HepG2 (cell line): ENCODE data around the gene PMS1. TPM values are rescaled to one million over a fixed set of nuclear protein-coding genes. Genes with fewer than 3 reads are reported as not detected.
A peak's percentile ranks its signal among the peaks of the same experiment; 100 is the strongest.

Source experiments
- ATAC-seq: fragments of 200-7000 bp; cut with Tn5 transposase; 3 replicates; pipeline ENCODE4 v1.9.1; 2020; ENCODE audit warnings: mild to moderate bottlenecking, moderate library complexity
- BruUV-seq: library from RNA; stranded (reverse); fragments of 400-500 nt; replicated peaks from 2 replicates; lab custom pipeline; 2021; lab: Mats Ljungman, UMichigan
- CTCF ChIA-PET: fragments of 300-600 bp; formaldehyde crosslinking; extraction: SDS; loops from one replicate; lab custom pipeline; 2021; ENCODE audit warnings: low total read pairs, inconsistent platforms, low intra/inter-chr PET ratio; lab: Yijun Ruan, JAX
- POLR2A ChIA-PET: fragments of 350-600 bp; sonication (Branson Sonifier 250); formaldehyde crosslinking; loops from one replicate; lab custom pipeline; 2020; ENCODE audit warnings: antibody characterized with exemption, inconsistent platforms; lab: Yijun Ruan, JAX
- DNase-seq: peaks from one replicate; pipeline ENCODE4 v3.0.0-alpha.2; 2015; ENCODE audit warnings: low spot score
- FAIRE-seq: peaks from 3 replicates; lab custom pipeline; 2011; peaks lifted over from hg19 to GRCh38; lab: Jason Lieb, UNC
- H2AFZ ChIP-seq: one replicate; pipeline ENCODE4 v1.6.1; 2011; ENCODE audit warnings: low read length, inconsistent platforms
- H3K27ac ChIP-seq: fragments of 300-600 bp; 3 replicates; pipeline ENCODE4 v1.8.0; 2011; ENCODE audit warnings: mixed run types, mild to moderate bottlenecking, mixed read lengths, low read length, inconsistent platforms; ENCODE audit not compliant: insufficient read depth; ENCODE audit errors: extremely low read length
- H3K27me3 ChIP-seq, 2 experiments: fragments of 200-600 bp in 1 of 2; 2 replicates in 1 of 2; 3 replicates in 1 of 2; pipeline versions ENCODE4 v1.6.0 to v1.8.0; 2011; ENCODE audit warnings: low read length in 2 of 2, mild to moderate bottlenecking in 2 of 2, moderate library complexity in 2 of 2, inconsistent platforms in 1 of 2; ENCODE audit not compliant: insufficient read depth in 2 of 2, control insufficient read depth in 1 of 2
- H3K36me3 ChIP-seq, 2 experiments: fragments of 200-600 bp in 1 of 2; replicated peaks in 1 of 2; 2 replicates in 1 of 2; 3 replicates in 1 of 2; pipeline versions ENCODE4 v1.5.1 to v1.8.0; 2011; ENCODE audit warnings: low read length in 2 of 2, inconsistent platforms in 1 of 2; ENCODE audit not compliant: insufficient read depth in 2 of 2, control insufficient read depth in 1 of 2
- H3K4me1 ChIP-seq: 2 replicates; pipeline ENCODE4 v1.5.1; 2012; ENCODE audit warnings: low read length, inconsistent platforms; ENCODE audit not compliant: insufficient read depth
- H3K4me2 ChIP-seq: 2 replicates; pipeline ENCODE4 v1.6.0; 2011; ENCODE audit warnings: low read depth, low read length, inconsistent platforms
- H3K4me3 ChIP-seq, 3 experiments: fragments of 200-600 bp in 1 of 3; sonication (generic), shearing (Covaris generic) in 1 of 3; replicated peaks in 1 of 3; 2 replicates each; pipeline ENCODE4 v1.5.1; 2011 to 2016; ENCODE audit warnings: low read length in 3 of 3, inconsistent platforms in 2 of 3, low read depth in 2 of 3, mild to moderate bottlenecking in 2 of 3, control low read depth in 1 of 3, mixed read lengths in 1 of 3; ENCODE audit not compliant: insufficient read depth in 1 of 3
- H3K79me2 ChIP-seq: one replicate; pipeline ENCODE4 v1.6.1; 2011; ENCODE audit warnings: low read length, inconsistent platforms; ENCODE audit not compliant: insufficient read depth
- H3K9ac ChIP-seq: 2 replicates; pipeline ENCODE4 v1.6.0; 2011; ENCODE audit warnings: mild to moderate bottlenecking, low read depth, low read length, inconsistent platforms; ENCODE audit not compliant: insufficient read depth
- H3K9me3 ChIP-seq: 2 replicates; pipeline ENCODE4 v1.5.1; 2012; ENCODE audit warnings: mild to moderate bottlenecking, low read length
- H4K20me1 ChIP-seq: 2 replicates; pipeline ENCODE4 v1.6.0; 2011; ENCODE audit warnings: inconsistent platforms, mild to moderate bottlenecking, low read length, moderate library complexity; ENCODE audit not compliant: insufficient read depth
- AGO2 ChIP-seq: fragments of 200-400 bp; formaldehyde crosslinking; optimal IDR thresholded peaks from 2 replicates; pipeline ENCODE3; 2017; ENCODE audit warnings: mild to moderate bottlenecking, low read depth, low read length, moderate library complexity
- ATM ChIP-seq: fragments of 450-650 bp; IDR thresholded peaks from 2 replicates; pipeline ENCODE4 v1.7.1; 2017; ENCODE audit warnings: mild to moderate bottlenecking, borderline replicate concordance
- CCAR2 ChIP-seq: fragments of 200-400 bp; formaldehyde crosslinking; optimal IDR thresholded peaks from 2 replicates; pipeline ENCODE3; 2018; ENCODE audit warnings: low read depth, mild to moderate bottlenecking, low read length, moderate library complexity
- DNMT1 ChIP-seq: sonication (generic); formaldehyde crosslinking; IDR thresholded peaks from 2 replicates; pipeline ENCODE4 v1.5.1; 2020; ENCODE audit warnings: mild to moderate bottlenecking, missing genetic modification reagents
- KAT2B ChIP-seq: fragments of 150-350 bp; IDR thresholded peaks from 2 replicates; pipeline ENCODE4 v1.6.1; 2014; ENCODE audit warnings: low read depth, low read length, borderline replicate concordance
- NAIF1 ChIP-seq: sonication (generic); formaldehyde crosslinking; IDR thresholded peaks from 2 replicates; pipeline ENCODE4 v1.5.0; 2020; ENCODE audit warnings: mild to moderate bottlenecking, missing genetic modification reagents, borderline replicate concordance
- NR2F2 ChIP-seq: IDR thresholded peaks from 2 replicates; pipeline ENCODE4 v1.6.1; 2012; ENCODE audit warnings: low read depth, inconsistent platforms, borderline replicate concordance
- PHF8 ChIP-seq: sonication (generic); formaldehyde crosslinking; IDR thresholded peaks from 2 replicates; pipeline ENCODE4 v1.5.0; 2020; ENCODE audit warnings: missing genetic modification reagents
- PLRG1 ChIP-seq: fragments of 450-650 bp; conservative IDR thresholded peaks from 2 replicates; pipeline ENCODE4 v1.6.1; 2016
- RARG ChIP-seq: sonication (generic); formaldehyde crosslinking; IDR thresholded peaks from 2 replicates; pipeline ENCODE4 v1.4.0; 2020; ENCODE audit warnings: low read depth, mild to moderate bottlenecking, missing genetic modification reagents
- TP53 ChIP-seq: sonication (generic); formaldehyde crosslinking; conservative IDR thresholded peaks from 2 replicates; pipeline ENCODE4 v1.4.0; 2020; ENCODE audit warnings: missing genetic modification reagents
- ZFP1 ChIP-seq: IDR thresholded peaks from 2 replicates; pipeline ENCODE4 v1.6.1; 2016
- ZNF17 ChIP-seq: sonication (generic); formaldehyde crosslinking; IDR thresholded peaks from 2 replicates; pipeline ENCODE4 v1.5.0; 2020; ENCODE audit warnings: mild to moderate bottlenecking, missing genetic modification reagents
- ZNF317 ChIP-seq: sonication (generic); formaldehyde crosslinking; IDR thresholded peaks from 2 replicates; pipeline ENCODE4 v1.5.0; 2020; ENCODE audit warnings: mild to moderate bottlenecking, missing genetic modification reagents
- ZNF598 ChIP-seq: sonication (generic); formaldehyde crosslinking; IDR thresholded peaks from 2 replicates; pipeline ENCODE4 v1.5.1; 2020; ENCODE audit warnings: mild to moderate bottlenecking, missing genetic modification reagents, borderline replicate concordance
- ZNF720 ChIP-seq: sonication (generic); formaldehyde crosslinking; IDR thresholded peaks from 2 replicates; pipeline ENCODE4 v1.4.0; 2020; ENCODE audit warnings: missing genetic modification reagents
- ZNF747 ChIP-seq: sonication (generic); formaldehyde crosslinking; IDR thresholded peaks from 2 replicates; pipeline ENCODE4 v1.8.1; 2023; ENCODE audit warnings: missing genetic modification reagents, mild to moderate bottlenecking, borderline replicate concordance
- WGBS: methylation state at CpG from one replicate; pipeline ENCODE4 v1.1.6; 2017; ENCODE audit warnings: low lambda C conversion rate; 5-methylcytosine and 5-hydroxymethylcytosine counted together
- in situ Hi-C: cut with HindIII; loops from 2 replicates; pipeline ENCODE4 v1.10.0; 2017; ENCODE audit warnings: low pct_unique_long_range_greater_than_20kb; ENCODE audit not compliant: extremely low pct_ligation_motif_present
- intact Hi-C: fragments of 100-400 bp; cut with micrococcal nuclease; formaldehyde crosslinking; loops from one replicate; pipeline ENCODE4 v1.10.0; 2022; ENCODE audit not compliant: unreplicated experiment
- polyA plus RNA-seq, 8 experiments: library from polyadenylated mRNA; depleted of rRNA in 3 of 8; stranded (reverse) in 7 of 8; unstranded in 1 of 8; fragments of >200 nt; fragmentation: Illumina TruSeq in 4 of 8; extraction: Trizol in 4 of 8; gene quantifications; 2 replicates each; pipeline versions ENCODE4 v1.2.1 to v1.2.3, GENCODE V29; 2011 to 2016; ENCODE audit warnings: low read depth in 4 of 8, missing spikeins in 1 of 8, mixed read lengths in 1 of 8; ENCODE audit not compliant: insufficient read depth in 1 of 8
- total RNA-seq, 5 experiments: library from RNA; depleted of rRNA; stranded (reverse); fragments of >200 nt; fragmentation: Illumina TruSeq; extraction: Trizol; gene quantifications; 2 replicates each; pipeline ENCODE4 v1.2.3, GENCODE V29; 2016; ENCODE audit warnings: low read depth in 1 of 5
- TF ChIP-seq, protein P1 (sequence below): sonication (generic); formaldehyde crosslinking; IDR thresholded peaks from 2 replicates; pipeline ENCODE4 v1.5.0; 2020; ENCODE audit warnings: mild to moderate bottlenecking, missing genetic modification reagents, moderate library complexity
- TF ChIP-seq, protein P2 (sequence below): IDR thresholded peaks from 2 replicates; pipeline ENCODE4 v1.6.1; 2016; ENCODE audit warnings: missing compliant biosample characterization, missing genetic modification reagents, borderline replicate concordance
- TF ChIP-seq, protein P3 (sequence below): IDR thresholded peaks from 2 replicates; pipeline ENCODE4 v1.6.1; 2016; ENCODE audit warnings: low read depth

Gene PMS1
- total and polyA plus RNA-seq, 2 of the 13 experiments (the other 11 are each of a cell fraction or from before 2014, with no cell fraction given): 14.6 to 39.9 TPM

DNA sequence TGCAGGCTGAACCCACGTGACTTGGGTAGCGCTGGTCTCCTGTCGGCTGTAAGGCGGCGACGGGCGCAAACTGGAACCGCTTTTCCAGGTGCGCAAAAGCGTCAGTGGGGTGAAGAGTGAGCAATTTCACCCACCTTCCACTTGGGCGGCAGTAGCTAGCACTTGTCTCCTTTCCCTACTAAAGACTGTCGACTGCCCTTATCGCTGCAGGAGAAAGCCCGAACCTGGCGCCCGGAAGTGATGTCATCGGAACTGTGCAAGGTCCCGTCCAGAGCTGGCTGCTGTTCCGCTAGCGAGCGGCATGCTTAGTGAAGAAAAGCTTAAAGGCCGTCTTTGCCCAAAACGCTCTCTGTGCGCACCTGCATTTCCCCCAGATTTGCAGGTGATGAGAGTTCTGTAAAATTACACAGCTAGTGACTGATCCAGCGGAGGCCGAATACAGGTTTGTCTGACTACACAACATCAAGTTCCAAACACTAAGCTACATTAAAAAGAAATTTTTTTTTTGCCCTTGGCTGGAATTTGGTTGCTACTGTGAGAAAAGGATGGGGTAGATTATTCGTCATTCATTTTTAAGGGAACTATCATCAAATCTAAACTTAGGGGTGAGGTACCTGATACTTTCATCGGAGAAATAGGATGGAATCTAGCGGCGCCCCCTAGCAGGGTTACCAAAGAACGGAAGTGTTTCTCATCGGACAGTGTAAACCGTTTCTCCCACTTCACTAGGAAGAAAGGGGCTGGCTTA, 21.5 kb upstream of the PMS1 start, which contains the start of gene OSGEPL1:
Gene OSGEPL1 (minus strand): TSS at position 242 of the 748 bp plus-strand sequence. CDS start 1,152 bp downstream, outside the sequence.
- Histone ChIP-seq H3K4me2 (peak within 1 kb of the TSS; percentile 79), H3K36me3 (peaks cover 0 to 10% of the 10 kb centered on the region in 2 experiments; a peak in 2 of 5 replicates), H3K79me2 (peaks cover 4% of the 10 kb centered on the region), H3K9me3 (no peaks in the 10 kb centered on the region), H3K4me1 (peaks cover 20% of the 10 kb centered on the region), H3K27me3 (no peaks in the 10 kb centered on the region), H2AFZ (peak within 1 kb of the TSS; percentile 99), H3K9ac (peak within 1 kb of the TSS; percentile 80), H3K4me3 (peak within 1 kb of the TSS; percentile 59 to 86 (median 83)), H3K27ac (peak within 1 kb of the TSS; percentile 82), H4K20me1 (no peaks in the 10 kb centered on the region)
- in situ Hi-C loops: loop anchor here (5.0 kb wide), 1 partner anchor 85 kb away; no protein-coding TSS in a partner anchor
- CTCF ChIA-PET: interaction anchor here (0.6 to 2.2 kb wide), 4 partner anchors 12 to 308 kb away, joined by 3 to 11 read pairs (median 9); partner anchors contain the start of genes ANKAR and ASNSD1
- ATAC-seq (peak; percentile 99), DNase-seq (peak; percentile 99), FAIRE-seq (peak; percentile 100)
- POLR2A ChIA-PET: interaction anchor here (0.7 to 3.6 kb wide), 15 partner anchors 9 to 712 kb away, joined by 3 to 51 read pairs (median 4); partner anchors contain the start of genes ANKAR, HIBCH, ORMDL1 and PMS1
- intact Hi-C loops: loop anchor here (1.0 to 10.0 kb wide), 5 partner anchors 22 to 552 kb away; partner anchors contain the start of genes ANKAR, HIBCH, ORMDL1 and PMS1
- BruUV-seq: TSS peak; percentile 91
- WGBS: 1% methylated on average over 24 of the region's 33 CpGs
- TF ChIP-seq, protein P1, sequence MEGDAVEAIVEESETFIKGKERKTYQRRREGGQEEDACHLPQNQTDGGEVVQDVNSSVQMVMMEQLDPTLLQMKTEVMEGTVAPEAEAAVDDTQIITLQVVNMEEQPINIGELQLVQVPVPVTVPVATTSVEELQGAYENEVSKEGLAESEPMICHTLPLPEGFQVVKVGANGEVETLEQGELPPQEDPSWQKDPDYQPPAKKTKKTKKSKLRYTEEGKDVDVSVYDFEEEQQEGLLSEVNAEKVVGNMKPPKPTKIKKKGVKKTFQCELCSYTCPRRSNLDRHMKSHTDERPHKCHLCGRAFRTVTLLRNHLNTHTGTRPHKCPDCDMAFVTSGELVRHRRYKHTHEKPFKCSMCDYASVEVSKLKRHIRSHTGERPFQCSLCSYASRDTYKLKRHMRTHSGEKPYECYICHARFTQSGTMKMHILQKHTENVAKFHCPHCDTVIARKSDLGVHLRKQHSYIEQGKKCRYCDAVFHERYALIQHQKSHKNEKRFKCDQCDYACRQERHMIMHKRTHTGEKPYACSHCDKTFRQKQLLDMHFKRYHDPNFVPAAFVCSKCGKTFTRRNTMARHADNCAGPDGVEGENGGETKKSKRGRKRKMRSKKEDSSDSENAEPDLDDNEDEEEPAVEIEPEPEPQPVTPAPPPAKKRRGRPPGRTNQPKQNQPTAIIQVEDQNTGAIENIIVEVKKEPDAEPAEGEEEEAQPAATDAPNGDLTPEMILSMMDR (CRISPR knock-in tag): peak; percentile 76
- peak; percentile 95 for TF ChIP-seq PHF8 (CRISPR knock-in tag)
- TF ChIP-seq DNMT1: peak; percentile 77; the same call in 1 of the 2 replicates
- no peak for TF ChIP-seq TP53 (CRISPR knock-in tag)
- TF ChIP-seq ZNF720 (CRISPR knock-in tag): no peak
- TF ChIP-seq AGO2: no peak
- no peak; the same call in none of the 2 replicates for TF ChIP-seq ZNF317 (CRISPR knock-in tag)
- no peak for TF ChIP-seq PLRG1
- no peak for TF ChIP-seq NR2F2
- TF ChIP-seq ZNF598 (CRISPR knock-in tag): peak; percentile 96
- TF ChIP-seq, protein P2, sequence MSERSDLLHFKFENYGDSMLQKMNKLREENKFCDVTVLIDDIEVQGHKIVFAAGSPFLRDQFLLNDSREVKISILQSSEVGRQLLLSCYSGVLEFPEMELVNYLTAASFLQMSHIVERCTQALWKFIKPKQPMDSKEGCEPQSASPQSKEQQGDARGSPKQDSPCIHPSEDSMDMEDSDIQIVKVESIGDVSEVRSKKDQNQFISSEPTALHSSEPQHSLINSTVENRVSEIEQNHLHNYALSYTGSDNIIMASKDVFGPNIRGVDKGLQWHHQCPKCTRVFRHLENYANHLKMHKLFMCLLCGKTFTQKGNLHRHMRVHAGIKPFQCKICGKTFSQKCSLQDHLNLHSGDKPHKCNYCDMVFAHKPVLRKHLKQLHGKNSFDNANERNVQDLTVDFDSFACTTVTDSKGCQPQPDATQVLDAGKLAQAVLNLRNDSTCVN (CRISPR knock-in tag): peak; percentile 84
- no peak for TF ChIP-seq CCAR2
- TF ChIP-seq KAT2B: no peak
- TF ChIP-seq ATM: no peak
- peak; percentile 85; the same call in 1 of the 2 replicates for TF ChIP-seq NAIF1
- peak; percentile 73; the same call in 1 of the 2 replicates for TF ChIP-seq ZNF747 (CRISPR knock-in tag)
- TF ChIP-seq RARG (CRISPR knock-in tag): no peak
- peak; percentile 12; the same call in 1 of the 2 replicates for TF ChIP-seq ZFP1 (CRISPR knock-in tag)
- no peak for TF ChIP-seq ZNF17
- TF ChIP-seq, protein P3, sequence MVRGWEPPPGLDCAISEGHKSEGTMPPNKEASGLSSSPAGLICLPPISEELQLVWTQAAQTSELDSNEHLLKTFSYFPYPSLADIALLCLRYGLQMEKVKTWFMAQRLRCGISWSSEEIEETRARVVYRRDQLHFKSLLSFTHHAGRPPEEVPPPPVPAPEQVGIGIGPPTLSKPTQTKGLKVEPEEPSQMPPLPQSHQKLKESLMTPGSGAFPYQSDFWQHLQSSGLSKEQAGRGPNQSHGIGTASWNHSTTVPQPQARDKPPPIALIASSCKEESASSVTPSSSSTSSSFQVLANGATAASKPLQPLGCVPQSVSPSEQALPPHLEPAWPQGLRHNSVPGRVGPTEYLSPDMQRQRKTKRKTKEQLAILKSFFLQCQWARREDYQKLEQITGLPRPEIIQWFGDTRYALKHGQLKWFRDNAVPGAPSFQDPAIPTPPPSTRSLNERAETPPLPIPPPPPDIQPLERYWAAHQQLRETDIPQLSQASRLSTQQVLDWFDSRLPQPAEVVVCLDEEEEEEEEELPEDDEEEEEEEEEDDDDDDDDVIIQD (CRISPR knock-in tag): peak; percentile 91; the same call in 1 of the 2 replicates
